GM21381 (cell line): ENCODE data around the gene TBC1D10B.
"Not testable (repeated sequence)": the region's sequence is repeated elsewhere in the genome, so short reads cannot be mapped to it uniquely, and the experiment has no call there.

Experiments
- ATAC-seq: cut with Tn5 transposase; IDR thresholded peaks from one replicate; pipeline ENCODE4 v1.9.1; 2021; ENCODE audit warnings: mild to moderate bottlenecking, moderate library complexity; ENCODE audit not compliant: unreplicated experiment

Gene TBC1D10B

DNA sequence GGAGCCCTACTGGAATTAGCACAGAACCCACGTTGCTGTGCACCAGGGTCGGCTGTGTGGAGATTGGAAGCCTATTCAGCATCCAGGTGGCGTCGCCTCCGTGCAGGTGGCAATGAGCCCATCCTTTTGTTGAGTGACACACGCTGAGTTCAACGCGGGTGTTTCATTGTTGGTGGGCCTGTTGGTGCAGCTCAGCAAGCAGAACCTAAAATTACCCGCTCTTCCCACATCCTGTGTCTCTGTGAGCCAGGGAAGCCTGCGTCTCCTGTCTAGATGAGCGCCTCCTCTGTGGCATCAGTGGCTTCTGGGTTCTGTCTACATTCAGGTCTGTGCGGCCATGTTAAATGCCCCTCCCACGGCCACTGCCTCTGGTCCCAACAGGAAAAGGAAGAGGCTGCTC is 29.7 kb downstream of the TBC1D10B start:
- ATAC-seq = no peak

DNA sequence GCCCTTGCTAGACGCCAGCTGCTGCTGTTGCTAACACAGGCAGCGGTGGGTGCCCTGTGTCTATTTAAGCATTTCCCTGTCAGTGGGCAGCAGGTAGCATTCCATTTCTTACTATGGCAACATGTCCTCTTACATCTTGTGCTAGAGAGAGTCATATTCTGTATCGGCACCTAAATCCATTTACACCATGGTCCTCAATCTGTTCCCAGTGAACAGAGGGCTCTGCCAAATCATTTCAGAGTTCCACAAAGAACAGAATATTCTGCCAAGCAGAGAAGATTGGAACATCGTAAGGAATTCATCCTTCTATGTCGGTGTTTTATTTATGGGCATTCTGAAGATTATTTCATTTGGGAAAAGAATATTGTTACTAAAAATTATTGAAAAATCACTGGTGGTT is 31.6 kb downstream of the TBC1D10B start:
- not testable (repeated sequence) for ATAC-seq

DNA sequence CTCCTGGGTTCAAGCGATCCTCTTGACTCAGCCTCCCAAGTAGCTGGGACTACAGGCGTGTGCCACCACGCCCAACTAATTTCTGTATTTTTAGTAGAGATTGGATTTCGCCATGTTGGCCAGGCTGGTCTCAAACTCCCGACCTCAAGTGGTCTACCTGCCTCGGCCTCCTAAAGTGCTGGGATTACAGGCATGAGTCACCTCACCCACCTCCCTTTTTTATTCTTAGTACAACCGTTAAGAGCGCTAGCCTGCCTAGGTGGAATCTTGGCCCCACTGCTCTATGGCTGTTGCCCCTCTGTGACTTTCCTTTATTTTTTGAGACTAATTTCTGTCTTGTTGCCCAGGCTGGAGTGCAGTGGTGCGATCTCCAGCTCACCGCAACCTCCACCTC is 32.3 kb downstream of the TBC1D10B start:
- ATAC-seq = not testable (repeated sequence)

- ATAC-seq = peak; percentile 16
Measured at GRCh38 chr16:30335598-30336474, 34.5 kb downstream of the TBC1D10B start.

DNA sequence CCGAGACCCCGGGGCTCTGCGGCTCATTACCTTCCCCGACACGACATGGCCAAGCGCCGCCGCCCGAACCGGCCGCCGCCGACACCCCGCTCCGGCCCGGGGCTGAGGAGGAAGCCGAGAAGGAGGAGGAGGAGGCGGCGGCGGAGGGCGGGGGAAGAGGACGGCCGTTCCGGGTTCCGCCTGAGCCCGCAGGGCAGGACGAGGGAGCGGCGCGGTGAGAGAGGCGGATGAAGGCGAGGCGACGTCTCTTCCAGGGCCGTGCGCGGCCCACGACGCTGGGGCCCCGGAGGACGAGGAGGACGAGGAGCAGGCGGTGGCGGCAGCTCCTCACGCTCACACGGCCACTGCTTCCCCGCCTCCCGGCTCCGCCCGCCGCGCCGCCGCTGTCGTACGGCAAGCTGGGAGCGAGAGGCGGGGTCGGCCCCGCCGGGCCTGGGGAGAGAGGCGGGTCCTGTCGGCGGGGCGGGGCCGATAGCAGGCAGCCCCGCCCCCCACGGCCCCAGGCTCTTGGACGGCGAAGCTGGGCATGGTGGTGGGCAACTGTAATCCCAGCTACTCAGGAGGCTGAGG is 35.2 kb downstream of the TBC1D10B start:
- peak; percentile 81 for ATAC-seq

GRCh38 chr16:30334473-30334989 is 35.8 kb downstream of the TBC1D10B start:
- peak; percentile 86 for ATAC-seq

DNA sequence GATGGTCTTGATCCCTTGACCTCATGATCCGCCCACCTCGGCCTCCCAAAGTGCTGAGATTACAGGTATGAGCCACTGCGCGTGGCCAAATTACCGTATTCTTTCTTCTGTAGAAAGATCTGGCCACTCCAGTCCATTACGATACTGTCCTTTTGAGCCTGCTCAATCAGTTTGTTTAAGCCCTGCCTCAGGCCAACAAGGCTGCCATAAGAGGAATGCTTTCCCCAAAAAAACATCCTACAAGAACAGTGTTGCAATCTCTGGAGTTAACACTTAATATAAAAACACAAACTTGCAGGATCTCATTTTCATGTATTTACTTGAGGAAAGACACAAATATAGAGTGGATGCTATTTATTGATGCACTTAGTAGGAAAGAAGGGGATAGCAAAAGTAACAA is 46.1 kb downstream of the TBC1D10B start:
- ATAC-seq = not testable (repeated sequence)

- not testable (repeated sequence) for ATAC-seq
Measured at GRCh38 chr16:30318647-30319046, 51.6 kb downstream of the TBC1D10B start.

- ATAC-seq = not testable (repeated sequence)
Measured at GRCh38 chr16:30310937-30311336, 59.4 kb downstream of the TBC1D10B start.

DNA sequence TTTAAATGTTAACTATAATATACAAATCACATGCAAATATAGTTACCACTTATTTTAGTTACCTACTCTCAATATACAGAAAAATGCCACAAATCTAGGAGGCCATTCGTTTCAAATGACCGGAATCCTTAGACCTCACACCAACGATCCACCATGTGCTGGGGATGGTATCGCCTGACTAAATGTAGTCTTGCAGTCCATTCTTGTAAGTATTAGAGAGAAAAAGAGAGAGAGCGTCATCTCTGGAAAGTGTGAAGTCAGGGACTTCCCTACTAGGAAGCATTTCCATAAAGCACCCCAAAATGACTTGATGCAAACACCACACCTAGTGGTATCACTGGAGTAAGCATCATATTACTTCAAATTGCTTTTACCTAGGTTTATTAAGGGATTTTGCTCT is 61.0 kb downstream of the TBC1D10B start:
- not testable (repeated sequence) for ATAC-seq
